Inferior parietal cortex (tissue), 1 donor: ENCODE data around the gene ESPL1.
"Not testable (repeated sequence)": the region's sequence is repeated elsewhere in the genome, so short reads cannot be mapped to it uniquely, and the experiment has no call there.

Experiments used
- DNase-seq: peaks from one replicate; pipeline ENCODE4 v3.0.0-alpha.2; 2016; ENCODE audit errors: extremely low spot score

ESPL1 gene

DNA sequence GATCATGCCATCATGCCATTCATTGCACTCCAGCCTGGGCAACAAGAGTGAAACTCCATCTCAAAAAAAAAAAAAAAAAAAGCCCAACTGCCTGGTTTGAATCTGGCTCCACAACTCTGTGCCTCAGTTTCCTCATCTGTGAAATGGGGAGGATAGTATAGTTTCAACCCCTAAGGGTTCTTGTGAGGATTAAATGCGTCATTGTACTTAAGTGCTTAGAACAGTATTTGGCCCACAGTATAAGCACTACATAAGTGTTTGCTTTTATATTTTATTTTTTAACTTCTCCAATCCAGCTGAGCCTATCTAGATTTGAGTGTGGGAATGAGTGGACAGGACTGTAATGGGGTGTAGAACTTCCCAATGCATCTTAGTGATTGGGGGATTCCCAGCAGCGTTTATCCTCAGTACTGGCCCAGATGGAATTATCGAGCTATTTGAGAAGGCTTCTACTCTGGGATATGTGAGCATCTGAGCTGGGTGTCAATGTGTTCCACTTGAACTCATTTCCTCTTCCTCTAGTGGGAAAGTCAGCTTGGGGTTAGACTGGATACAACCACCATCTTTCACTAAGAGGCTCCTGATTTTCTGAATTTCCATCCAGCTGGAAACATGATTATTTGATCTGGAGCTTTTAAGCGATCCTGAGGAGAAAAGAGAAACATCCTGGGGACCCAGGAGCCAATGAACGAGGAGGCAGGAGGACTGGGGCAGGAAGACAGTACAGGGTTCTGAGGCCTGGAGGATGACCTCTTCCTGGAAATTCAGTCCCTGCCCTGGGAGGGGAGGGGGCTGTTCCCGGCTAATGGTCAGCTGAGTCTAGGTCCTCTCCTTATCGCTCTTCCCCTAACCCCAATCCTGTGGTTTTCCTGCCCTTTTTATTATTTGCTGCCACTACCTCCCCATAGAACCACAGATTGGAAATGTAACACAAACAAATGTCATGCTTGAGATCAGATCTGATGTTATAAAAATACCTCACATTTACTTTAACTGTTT, 9.3 kb upstream of the ESPL1 start:
- no peak for DNase-seq

DNA sequence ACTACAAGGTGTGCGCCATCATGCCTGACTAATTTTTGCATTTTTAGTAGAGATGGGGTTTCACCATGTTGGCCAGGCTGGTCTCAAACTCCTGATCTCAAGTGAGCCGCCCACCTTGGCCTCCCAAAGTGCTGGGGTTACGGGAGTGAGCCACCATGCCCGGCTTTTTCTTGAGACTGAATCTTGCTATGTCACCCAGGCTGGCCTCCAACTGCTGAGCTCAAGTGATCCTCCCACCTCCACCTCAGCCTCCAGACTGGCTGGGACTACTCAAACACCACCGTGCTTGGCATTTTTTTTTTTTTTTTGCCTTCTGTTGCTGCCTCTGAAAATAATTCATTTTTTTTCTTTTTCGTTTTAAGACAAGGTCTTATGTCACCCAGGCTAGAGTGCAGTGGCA, 8.2 kb upstream of the ESPL1 start:
- no peak for DNase-seq

DNA sequence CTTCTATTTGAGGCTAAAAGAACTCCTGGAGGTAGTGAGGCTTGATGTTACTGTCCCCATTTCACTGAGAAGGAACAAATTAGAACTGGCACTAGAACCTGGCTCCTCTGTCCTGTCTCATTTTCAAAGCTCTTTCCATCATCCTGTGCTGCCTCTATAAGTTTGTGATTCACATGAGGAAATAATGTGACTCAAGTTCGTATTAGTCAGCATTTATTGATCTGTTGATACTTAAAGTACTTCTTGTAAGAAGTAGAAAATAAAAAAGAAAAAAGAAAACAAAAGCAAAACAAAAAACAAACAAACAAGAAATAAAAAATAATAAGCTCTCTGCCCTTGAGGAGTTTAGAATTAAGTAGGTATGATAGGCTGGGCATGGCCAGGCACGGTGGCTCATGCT, 2.3 kb upstream of the ESPL1 start:
- DNase-seq, result no peak

DNA sequence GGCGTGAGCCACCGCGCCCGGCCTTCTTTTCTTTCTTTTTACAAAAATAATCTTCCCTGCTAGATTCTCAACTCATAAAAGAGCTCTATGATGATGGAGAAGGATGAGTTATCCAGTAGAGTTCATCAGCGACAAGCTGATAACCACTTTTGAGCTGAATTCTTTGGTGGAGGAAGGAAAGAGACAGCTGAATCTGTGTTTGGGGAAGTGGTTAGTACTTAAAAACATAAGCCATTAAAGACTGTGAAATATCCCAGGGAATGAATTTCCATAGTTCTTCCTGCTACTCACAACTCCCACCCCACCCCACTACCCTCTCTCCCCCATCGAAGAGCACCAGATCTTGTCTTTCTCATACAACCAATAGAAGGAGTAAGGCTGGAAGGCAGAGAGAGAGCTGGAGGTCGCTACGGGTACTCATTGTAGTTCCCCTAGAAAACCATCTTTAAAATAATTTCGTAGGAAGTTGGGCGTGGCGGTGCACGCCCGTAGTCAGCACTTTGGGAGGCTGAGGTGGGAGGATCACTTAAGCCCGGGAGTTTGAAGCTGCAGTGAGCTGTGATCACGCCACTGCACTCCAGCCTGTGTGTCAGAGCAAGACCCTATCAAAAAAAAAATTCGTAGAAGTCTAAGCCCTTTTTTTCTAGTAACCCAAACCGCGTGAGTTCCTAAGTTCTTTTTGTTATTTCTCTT, 647 bp upstream of the ESPL1 start:
- DNase-seq, result no peak

DNA sequence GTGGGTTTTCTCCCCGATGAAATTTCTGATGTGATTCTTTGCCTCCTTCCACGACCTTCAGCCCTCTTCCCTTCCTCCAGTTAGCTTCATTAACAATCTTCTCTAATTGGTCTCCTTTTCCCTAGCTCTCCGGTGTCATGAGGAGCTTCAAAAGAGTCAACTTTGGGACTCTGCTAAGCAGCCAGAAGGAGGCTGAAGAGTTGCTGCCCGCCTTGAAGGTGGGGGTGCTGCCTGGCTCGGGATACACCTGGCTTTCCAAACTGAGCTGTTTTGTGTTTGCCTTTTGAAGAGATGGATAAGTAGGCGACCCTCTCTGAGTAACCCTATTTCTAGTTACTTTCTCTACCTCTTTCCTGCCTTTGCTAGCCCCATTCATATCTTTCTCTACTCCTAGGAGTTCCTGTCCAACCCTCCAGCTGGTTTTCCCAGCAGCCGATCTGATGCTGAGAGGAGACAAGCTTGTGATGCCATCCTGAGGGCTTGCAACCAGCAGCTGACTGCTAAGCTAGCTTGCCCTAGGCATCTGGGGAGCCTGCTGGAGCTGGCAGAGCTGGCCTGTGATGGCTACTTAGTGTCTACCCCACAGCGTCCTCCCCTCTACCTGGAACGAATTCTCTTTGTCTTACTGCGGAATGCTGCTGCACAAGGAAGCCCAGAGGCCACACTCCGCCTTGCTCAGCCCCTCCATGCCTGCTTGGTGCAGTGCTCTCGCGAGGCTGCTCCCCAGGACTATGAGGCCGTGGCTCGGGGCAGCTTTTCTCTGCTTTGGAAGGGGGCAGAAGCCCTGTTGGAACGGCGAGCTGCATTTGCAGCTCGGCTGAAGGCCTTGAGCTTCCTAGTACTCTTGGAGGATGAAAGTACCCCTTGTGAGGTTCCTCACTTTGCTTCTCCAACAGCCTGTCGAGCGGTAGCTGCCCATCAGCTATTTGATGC, 797 bp downstream of the ESPL1 start:
- DNase-seq, result no peak

DNA sequence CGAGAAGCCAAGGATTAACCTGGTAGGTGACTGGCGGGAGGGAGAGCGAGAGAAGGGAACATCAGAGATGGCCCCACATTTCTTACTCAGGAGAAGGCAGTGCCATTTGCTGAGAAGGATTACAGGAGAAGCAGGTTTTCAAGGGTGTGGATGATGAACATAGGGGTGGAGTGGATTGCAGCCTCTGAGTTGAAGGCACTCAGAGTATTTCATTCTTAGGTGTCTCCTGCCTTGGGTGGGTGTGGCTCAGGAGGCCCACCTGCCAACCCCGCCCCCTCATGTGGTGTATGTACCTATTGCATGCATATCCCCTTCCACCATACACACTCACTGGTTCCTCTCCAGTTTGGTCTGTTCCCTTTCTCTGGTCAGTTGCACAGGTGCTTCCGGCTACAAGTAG, 6.3 kb downstream of the ESPL1 start:
- no peak for DNase-seq

DNA sequence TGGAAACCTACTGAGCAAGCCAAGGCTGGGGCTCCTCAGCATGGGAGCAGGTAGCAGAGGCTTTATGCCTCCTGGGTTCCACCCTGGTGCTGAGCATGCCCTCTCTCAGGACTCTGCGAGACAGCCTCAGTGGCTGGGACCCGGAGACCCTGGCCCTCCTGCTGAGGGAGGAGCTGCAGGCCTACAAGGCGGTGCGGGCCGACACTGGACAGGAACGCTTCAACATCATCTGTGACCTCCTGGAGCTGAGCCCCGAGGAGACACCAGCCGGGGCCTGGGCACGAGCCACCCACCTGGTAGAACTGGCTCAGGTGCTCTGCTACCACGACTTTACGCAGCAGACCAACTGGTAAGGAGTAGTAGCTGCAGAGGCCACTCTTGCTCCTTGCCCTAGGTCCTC, 8.4 kb downstream of the ESPL1 start:
- DNase-seq, result no peak

DNA sequence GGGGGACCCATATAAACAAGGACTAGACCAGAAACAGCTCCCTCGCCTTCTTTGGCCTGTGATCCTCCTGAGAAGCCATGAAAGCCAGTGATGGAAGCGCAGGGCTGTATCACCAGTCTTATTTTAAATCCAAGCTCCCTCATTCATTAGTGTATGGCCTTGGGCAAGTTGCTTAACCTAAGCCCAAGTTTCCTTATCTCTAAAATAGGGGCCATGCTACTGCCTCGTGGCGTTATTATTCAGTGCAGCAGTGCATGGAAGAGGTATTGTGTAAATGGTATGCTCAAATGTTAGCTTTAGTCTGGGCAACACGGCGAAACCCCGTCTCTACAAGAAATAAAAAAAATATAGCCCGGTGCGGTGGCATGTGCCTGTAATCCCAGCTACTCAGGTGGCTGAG, 9.9 kb downstream of the ESPL1 start:
- DNase-seq, result no peak

DNA sequence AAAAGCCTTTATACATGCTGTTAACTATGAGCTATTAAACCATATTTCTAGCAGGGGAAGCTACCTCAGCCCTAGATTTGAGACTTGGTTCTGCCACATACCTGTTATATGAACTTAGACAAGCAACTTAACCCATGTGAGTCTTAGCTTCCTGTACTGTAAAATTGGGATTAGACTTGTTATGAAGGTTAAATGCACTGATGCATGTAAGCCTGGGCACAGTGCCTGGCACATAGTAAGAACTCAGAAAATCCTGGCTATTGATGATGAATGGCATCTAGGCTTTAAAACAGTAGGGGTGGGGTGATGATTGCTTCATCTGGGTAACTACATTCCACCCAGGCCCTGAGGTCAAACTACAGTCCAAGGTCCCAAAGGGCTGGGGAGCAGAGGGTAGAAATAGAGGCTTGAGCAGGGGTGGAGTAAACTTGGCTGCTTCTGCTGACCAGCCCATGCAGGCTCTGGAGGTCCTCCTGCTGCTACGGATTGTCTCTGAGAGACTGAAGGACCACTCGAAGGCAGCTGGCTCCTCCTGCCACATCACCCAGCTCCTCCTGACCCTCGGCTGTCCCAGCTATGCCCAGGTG, 11.3 kb downstream of the ESPL1 start:
- no peak for DNase-seq

DNA sequence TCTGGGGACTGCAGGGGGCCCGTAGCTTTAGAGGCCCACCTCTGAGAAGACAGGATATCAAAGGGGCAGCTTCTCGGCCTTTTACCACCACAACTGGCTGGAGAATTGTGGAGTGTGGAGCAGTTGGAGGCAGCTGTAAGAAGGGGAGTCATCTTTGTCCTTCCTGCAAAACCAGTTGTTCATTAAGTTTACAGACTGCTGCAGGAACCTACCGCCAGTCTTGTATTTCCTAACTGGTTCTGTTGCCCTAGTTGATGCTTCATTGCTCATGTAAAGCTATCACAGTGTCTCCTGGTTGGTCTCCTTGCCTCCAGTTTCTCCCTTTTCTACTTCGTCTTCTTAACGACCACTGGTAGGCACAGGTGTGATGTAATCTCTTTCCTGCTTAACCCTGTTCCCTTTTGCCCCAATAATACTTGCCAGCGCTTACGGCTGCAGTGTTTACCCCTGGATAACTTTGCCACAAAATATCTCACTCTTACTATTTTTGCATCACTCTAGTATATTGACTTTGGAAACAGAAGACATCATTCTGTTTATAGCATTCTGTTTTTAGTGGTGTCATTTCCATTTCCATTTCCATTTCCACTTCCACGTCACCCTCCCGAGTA, 11.9 kb downstream of the ESPL1 start:
- no peak for DNase-seq

DNA sequence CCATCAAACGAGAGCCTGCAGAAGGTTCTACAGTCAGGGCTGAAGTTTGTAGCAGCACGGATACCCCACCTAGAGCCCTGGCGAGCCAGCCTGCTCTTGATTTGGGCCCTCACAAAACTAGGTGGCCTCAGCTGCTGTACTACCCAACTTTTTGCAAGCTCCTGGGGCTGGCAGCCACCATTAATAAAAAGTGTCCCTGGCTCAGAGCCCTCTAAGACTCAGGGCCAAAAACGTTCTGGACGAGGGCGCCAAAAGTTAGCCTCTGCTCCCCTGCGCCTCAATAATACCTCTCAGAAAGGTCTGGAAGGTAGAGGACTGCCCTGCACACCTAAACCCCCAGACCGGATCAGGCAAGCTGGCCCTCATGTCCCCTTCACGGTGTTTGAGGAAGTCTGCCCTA, 18.3 kb downstream of the ESPL1 start:
- DNase-seq, result no peak

DNA sequence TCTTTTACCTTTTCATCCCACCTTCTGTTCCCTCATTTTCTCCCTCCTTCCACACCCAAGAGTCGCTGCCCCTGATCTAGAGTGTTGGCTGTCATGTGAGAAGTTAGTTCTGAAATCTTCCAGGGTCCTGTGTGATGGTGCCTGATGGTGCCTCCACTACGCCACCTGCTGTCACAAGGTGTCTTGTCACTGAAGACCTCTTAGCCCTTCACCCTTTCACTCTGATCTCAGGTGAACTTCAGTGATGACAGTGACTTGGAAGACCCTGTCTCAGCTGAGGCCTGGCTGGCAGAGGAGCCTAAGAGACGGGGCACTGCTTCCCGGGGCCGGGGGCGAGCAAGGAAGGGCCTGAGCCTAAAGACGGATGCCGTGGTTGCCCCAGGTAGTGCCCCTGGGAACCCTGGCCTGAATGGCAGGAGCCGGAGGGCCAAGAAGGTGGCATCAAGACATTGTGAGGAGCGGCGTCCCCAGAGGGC, 19.7 kb downstream of the ESPL1 start:
- DNase-seq, result peak; percentile 59

DNA sequence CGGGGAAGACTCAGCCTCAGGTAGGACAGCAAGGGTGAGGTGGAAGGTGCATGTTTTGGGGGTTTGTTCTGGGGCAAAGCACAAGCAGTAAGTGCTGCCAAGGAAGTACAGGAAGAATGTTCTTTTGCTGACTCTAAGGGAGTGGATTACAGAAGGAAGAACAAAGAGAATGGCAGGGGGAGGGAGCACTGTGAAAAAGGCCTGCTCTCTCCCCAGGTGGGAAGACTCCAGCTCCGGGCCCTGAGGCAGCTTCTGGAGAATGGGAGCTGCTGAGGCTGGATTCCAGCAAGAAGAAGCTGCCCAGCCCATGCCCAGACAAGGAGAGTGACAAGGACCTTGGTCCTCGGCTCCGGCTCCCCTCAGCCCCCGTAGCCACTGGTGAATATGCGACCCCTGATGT, 20.2 kb downstream of the ESPL1 start:
- no peak for DNase-seq

DNA sequence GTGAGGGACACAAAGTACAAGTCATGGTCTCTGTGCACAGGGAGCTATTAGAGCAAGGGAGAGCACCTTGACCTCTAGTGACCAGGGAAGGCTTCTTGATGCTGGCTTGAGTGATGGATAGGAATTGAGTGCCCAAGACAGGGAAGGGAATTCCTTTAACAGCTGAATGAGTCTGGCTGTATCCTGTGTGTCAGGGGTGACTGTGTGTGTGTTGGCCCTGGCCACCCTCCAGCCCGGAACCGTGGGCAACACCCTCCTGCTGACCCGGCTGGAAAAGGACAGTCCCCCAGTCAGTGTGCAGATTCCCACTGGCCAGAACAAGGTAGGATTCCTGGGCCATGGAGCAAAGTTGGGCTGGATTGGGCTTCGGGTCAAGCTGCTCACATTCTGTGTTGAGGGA, 21.8 kb downstream of the ESPL1 start:
- no peak for DNase-seq

DNA sequence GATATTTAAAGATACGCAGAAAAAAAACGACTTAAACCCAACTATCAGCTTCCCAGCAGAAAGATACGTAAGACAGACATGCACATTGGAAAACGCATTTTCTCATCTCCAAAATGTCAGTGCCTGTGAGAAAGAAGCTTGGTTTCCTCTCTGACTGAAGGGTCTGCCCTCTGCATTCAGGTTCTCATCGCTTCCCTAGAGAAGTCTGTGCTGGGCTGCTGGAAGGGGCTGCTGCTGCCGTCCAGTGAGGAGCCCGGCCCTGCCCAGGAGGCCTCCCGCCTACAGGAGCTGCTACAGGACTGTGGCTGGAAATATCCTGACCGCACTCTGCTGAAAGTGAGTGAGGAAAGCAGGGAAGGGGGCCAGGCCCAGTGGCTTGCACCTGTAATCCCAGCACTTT, 22.6 kb downstream of the ESPL1 start:
- DNase-seq, result no peak

DNA sequence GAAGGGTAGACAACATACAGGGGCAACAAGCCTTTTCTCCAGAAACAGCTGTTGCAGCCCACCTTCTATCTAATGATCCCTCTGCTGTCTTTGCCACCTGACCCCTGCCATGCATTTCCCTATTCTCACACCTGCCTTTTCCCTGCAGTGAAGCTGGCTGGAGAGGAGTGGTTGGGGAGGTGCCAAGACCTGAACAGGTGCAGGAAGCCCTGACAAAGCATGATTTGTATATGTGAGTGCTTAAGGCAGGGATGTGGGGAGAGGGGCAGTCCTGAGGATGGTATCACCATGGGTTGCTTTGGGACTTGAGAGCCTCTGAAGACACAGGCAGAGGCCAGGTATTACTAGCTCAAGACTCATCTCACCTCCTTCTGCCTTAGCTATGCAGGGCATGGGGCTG, 24.3 kb downstream of the ESPL1 start:
- DNase-seq, result no peak

DNA sequence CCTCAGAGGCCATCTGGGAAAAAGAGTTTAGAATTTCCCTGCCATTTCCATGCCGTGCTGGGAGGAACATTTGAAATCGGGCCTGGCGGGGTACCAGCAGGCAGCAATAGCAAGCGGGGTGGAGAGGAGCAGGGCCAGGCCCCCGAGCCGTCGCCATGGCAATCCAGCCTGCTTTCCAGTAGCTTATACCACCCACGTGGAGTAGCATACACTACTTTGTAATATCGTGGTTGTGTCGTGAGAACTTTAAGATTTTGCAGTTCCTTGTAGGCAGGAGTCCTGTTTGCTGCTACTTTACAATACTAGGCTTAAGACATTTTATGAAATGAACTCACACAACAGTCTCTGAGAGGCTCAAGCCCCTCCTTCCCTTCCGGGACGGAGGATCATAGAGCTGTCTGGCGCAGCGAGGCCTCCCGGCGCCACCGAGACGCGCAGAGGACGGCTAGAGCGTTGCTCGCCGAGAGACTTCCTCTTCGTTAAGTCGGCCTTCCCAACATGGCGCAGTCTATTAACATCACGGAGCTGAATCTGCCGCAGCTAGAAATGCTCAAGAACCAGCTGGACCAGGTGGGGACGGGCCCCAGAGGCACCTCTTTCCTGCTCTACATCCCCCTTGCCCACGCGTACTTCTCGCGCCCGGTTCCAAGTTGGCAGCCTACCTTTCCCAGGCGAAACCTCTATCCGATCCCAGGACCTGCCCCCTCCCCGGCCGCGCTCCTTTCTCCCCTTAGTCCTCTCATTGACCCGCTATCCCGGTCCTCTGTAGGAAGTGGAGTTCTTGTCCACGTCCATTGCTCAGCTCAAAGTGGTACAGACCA, 27.2 kb downstream of the ESPL1 start, which contains the start of gene PFDN5:
PFDN5 (plus strand) TSS at position 473 of the 821 bp plus-strand sequence; CDS start at position 499, 26 bp downstream.
- peak; percentile 91 for DNase-seq

DNA sequence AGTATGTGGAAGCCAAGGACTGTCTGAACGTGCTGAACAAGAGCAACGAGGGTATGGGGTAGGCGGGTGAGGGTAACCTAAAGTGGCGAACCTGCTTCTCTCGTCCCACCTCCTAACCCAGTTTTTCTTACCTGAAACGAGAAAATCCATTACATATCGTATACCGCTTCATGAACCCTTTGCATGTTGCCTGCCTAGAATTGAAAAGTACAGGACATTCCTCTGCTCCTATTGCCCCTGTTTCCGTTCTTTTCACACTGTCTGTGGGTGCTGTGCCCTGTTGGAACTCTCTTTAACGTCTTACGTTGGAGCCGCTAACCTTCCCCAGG, 27.8 kb downstream of the ESPL1 start:
- no peak for DNase-seq

DNA sequence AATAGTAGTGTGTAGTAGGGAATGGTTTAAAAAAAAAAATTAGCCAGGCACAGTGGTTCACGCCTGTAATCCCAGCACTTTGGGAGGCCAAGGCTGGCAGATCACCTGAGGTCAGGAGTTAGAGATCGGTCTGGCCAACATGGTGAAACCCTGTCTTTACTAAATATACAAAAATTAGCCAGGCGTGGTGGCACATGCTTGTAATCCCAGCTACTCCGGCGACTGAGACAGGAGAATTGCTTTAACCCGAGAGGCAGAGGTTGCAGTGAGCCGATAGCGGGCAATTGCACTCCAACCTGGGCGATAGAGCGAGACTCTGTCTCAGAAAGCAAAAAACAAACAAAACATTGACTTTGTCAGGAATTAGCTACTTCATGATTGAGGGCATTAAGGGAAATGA, 29.0 kb downstream of the ESPL1 start:
- not testable (repeated sequence) for DNase-seq

DNA sequence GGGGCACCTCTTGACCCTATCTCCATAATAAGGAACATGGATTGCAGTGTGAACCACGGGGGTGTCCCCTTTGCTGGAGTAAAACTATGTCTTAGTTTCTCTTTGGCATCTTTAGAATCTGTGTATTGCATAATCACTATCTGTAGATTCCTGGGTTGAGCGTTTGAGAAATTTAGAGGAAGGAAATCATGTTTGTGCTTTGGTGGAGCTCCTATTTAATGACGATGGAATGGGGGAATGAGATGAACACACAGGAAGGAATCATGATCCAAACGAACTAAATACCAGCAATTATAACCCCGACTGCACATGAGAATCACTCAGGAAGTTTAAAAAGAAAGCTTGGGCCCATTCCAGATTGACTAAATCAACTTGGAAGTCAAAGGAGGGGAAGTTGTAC, 30.1 kb downstream of the ESPL1 start:
- DNase-seq, result no peak
